DOHH2 (cell line): ENCODE results near the gene SPRED3.

Source experiments
- EZH2phosphoT487 ChIP-seq: fragments of 200-600 bp; sonication (generic); IDR thresholded peaks from 2 replicates; pipeline ENCODE4 v1.6.1; 2017; ENCODE audit warnings: borderline replicate concordance, mild to moderate bottlenecking, antibody characterized with exemption, low read length, moderate library complexity, mixed read lengths
- TF ChIP-seq, protein P1 (sequence below): fragments of 200-600 bp; sonication (generic); IDR thresholded peaks from one replicate; pipeline ENCODE4 v1.5.1; 2014; ENCODE audit warnings: antibody characterized with exemption, mild to moderate bottlenecking, low read depth, low read length; ENCODE audit not compliant: poor library complexity, severe bottlenecking

DNA sequence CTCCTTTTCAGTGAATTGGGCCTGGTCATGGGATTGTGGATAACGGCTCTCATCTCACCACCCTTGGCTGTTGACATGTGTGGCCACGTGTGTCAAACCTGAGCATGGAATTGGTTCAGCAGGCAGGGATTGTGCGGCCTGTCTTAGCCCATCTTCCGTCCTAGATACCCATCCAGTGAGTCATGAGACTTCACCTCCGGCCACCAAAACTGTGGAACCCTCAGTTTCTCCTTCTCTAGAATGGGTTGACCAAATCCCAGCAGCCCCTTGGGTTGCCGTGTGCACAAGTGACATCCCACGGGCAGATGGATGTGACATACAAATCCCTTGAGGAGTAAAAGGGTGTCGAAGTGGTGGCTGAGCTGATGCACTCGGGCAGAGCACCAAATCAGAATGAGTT, 7.4 kb upstream of the SPRED3 start:
- TF ChIP-seq, protein P1, sequence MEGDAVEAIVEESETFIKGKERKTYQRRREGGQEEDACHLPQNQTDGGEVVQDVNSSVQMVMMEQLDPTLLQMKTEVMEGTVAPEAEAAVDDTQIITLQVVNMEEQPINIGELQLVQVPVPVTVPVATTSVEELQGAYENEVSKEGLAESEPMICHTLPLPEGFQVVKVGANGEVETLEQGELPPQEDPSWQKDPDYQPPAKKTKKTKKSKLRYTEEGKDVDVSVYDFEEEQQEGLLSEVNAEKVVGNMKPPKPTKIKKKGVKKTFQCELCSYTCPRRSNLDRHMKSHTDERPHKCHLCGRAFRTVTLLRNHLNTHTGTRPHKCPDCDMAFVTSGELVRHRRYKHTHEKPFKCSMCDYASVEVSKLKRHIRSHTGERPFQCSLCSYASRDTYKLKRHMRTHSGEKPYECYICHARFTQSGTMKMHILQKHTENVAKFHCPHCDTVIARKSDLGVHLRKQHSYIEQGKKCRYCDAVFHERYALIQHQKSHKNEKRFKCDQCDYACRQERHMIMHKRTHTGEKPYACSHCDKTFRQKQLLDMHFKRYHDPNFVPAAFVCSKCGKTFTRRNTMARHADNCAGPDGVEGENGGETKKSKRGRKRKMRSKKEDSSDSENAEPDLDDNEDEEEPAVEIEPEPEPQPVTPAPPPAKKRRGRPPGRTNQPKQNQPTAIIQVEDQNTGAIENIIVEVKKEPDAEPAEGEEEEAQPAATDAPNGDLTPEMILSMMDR: no peak
- TF ChIP-seq EZH2phosphoT487: no peak
